Measurements from ENCODE around the gene HDHD5.

- TF ChIP-seq CTCF (IDR thresholded peaks at IDR 0.05; ENCODE audit: insufficient read depth, low read depth, low read length) (no peak), EZH2 (IDR thresholded peaks at IDR 0.05; ENCODE audit: insufficient read depth, low read length) (no peak)
Measured at GRCh38 chr22:17143826-17144225, 15.3 kb downstream of the HDHD5 start.
